ENCODE results near the gene KIF16B. TPM values are rescaled to one million over a fixed set of nuclear protein-coding genes. Genes with fewer than 3 reads are reported as not detected.

Gene KIF16B
- total RNA-seq, 1 donor from 2014 or later = 14.2 TPM

- TF ChIP-seq CTCF (conservative IDR thresholded peaks at IDR 0.05; ENCODE audit: low read depth, low read length) = no peak
- DNase-seq (ENCODE audit: low read depth) = no peak
- H3K4me3 ChIP-seq (ENCODE audit: low read depth, low read length) = no peak overlapping the region
Observed at GRCh38 chr20:16397086-16397485, 176.2 kb downstream of the KIF16B start.

GRCh38 chr20:16395366-16395765 is 177.9 kb downstream of the KIF16B start:
- H3K4me3 ChIP-seq (ENCODE audit: low read depth, low read length) = no peak overlapping the region
- no peak for TF ChIP-seq CTCF (conservative IDR thresholded peaks at IDR 0.05; ENCODE audit: low read depth, low read length)
- DNase-seq (ENCODE audit: low read depth) = no peak

- TF ChIP-seq CTCF (conservative IDR thresholded peaks at IDR 0.05; ENCODE audit: low read depth, low read length) = no peak
- no peak for DNase-seq (ENCODE audit: low read depth)
- no peak overlapping the region for H3K4me3 ChIP-seq (ENCODE audit: low read depth, low read length)
Observed at GRCh38 chr20:16394784-16395183, 178.5 kb downstream of the KIF16B start.

GRCh38 chr20:16393836-16394235 is 179.4 kb downstream of the KIF16B start:
- TF ChIP-seq CTCF (conservative IDR thresholded peaks at IDR 0.05; ENCODE audit: low read depth, low read length) = no peak
- peak; percentile 73 for DNase-seq (ENCODE audit: low read depth)

GRCh38 chr20:16393297-16393696 is 180.0 kb downstream of the KIF16B start:
- no peak overlapping the region for H3K4me3 ChIP-seq (ENCODE audit: low read depth, low read length)
- no peak for DNase-seq (ENCODE audit: low read depth)
- no peak for TF ChIP-seq CTCF (conservative IDR thresholded peaks at IDR 0.05; ENCODE audit: low read depth, low read length)

More at GRCh38 chr20:16393836-16394235, 179.4 kb downstream of the KIF16B start:
- no peak overlapping the region for H3K4me3 ChIP-seq (ENCODE audit: low read depth, low read length)

- H3K4me3 ChIP-seq (ENCODE audit: low read depth, low read length) = no peak overlapping the region
- no peak for TF ChIP-seq CTCF (conservative IDR thresholded peaks at IDR 0.05; ENCODE audit: low read depth, low read length)
- DNase-seq (ENCODE audit: low read depth) = no peak
Observed at GRCh38 chr20:16392346-16392745, 180.9 kb downstream of the KIF16B start.

GRCh38 chr20:16390991-16391390 is 182.3 kb downstream of the KIF16B start:
- TF ChIP-seq CTCF (conservative IDR thresholded peaks at IDR 0.05; ENCODE audit: low read depth, low read length) = no peak
- no peak for DNase-seq (ENCODE audit: low read depth)
- H3K4me3 ChIP-seq (ENCODE audit: low read depth, low read length) = no peak overlapping the region

All from epithelial cell of proximal tubule (primary cell).